Adrenal gland (tissue), 5 donors: ENCODE measurements around the gene DNAAF5.

Experiments used
- CTCF ChIP-seq, 6 experiments: fragments of 450-650 bp in 4 of 6; fragments of 200-600 bp in 2 of 6; sonication (generic) in 1 of 6; IDR thresholded peaks; 1 replicate in 5 of 6; 2 replicates in 1 of 6; pipeline versions ENCODE4 v1.5.1 to v1.8.0; 2016 to 2021; ENCODE audit warnings: antibody characterized with exemption in 6 of 6, mild to moderate bottlenecking in 2 of 6, moderate library complexity in 1 of 6
- POLR2A ChIP-seq, 2 donors: fragments of 450-650 bp; IDR thresholded peaks; one replicate each; pipeline ENCODE4 v1.6.1; 2017; ENCODE audit warnings: antibody characterized with exemption in 2 of 2, mild to moderate bottlenecking in 2 of 2, moderate library complexity in 1 of 2
- donor health status: DM: no; HTN: no; CAD: no.

DNA sequence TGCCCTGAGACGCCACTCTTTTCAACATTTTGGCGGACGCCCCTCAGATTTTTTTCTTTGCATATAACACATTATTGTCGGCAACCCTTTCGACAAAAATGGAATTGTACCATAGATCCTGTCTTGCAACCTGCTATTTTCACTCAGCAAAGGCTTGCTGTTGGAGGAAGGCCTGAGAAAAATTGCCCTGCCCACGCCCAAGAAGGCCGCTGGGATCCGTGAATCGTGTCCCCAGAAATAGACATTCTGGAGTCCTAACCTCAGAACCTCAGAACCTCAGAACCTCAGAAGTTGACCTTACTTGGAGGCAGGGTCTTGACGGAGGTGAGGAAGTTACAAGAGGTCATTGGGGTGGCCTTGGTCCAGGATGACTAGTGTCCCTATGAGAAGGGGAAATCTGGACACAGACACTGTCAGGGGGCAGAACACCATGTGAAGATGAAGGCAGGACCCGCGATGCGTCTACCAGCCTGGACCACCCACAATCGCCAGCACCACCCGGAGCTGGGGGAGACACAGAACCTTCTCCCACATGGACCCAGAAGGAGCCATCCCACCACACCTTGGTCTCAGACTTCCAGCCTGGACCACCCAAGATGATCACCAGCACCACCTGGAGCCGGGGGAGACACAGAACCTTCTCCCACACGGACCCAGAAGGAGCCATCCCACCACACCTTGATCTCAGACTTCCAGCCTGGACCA is 19.1 kb upstream of the DNAAF5 start:
- TF ChIP-seq POLR2A (IDR thresholded peaks at IDR 0.05) = no peak
- no peak for TF ChIP-seq CTCF (IDR thresholded peaks at IDR 0.05)
